A549 (cell line): ENCODE data around the gene PPP6R1.

Experiments
- CHD2 ChIP-seq: fragments of 150-350 bp; IDR thresholded peaks from 2 replicates; pipeline ENCODE4 v1.6.1; 2014; ENCODE audit warnings: low read length; ENCODE audit not compliant: partially characterized antibody
- CTCF ChIP-seq: fragments of >200 bp; sonication (Bioruptor Twin); formaldehyde crosslinking; IDR thresholded peaks from 3 replicates; pipeline ENCODE4 v1.5.1; 2016
- EP300 ChIP-seq, 2 experiments: fragments of >200 bp; sonication (Bioruptor Twin); formaldehyde crosslinking; IDR thresholded peaks; 2 replicates in 1 of 2; 3 replicates in 1 of 2; pipeline ENCODE4 v1.6.1; 2016 to 2017
- HDAC2 ChIP-seq: fragments of 200-600 bp; sonication (generic); IDR thresholded peaks from 2 replicates; pipeline ENCODE4 v1.6.1; 2016
- MAX ChIP-seq: IDR thresholded peaks from 2 replicates; pipeline ENCODE4 v1.6.1; 2012
- PBX3 ChIP-seq: IDR thresholded peaks from 2 replicates; pipeline ENCODE4 v1.6.1; 2012
- RAD21 ChIP-seq, 2 experiments: fragments of >200 bp in 1 of 2; sonication (Bioruptor Twin) in 1 of 2; formaldehyde crosslinking in 1 of 2; IDR thresholded peaks in 1 of 2; conservative IDR thresholded peaks in 1 of 2; 2 replicates in 1 of 2; 3 replicates in 1 of 2; pipeline ENCODE4 v1.6.1; 2012 to 2018; ENCODE audit warnings: inconsistent platforms in 1 of 2
- RFX5 ChIP-seq: fragments of 450-650 bp; IDR thresholded peaks from 2 replicates; pipeline ENCODE4 v1.7.1; 2014; ENCODE audit warnings: antibody characterized with exemption, mild to moderate bottlenecking, moderate library complexity
- USF2 ChIP-seq: fragments of 450-650 bp; IDR thresholded peaks from 2 replicates; pipeline ENCODE4 v1.6.1; 2014; ENCODE audit warnings: antibody characterized with exemption
- ZNF302 ChIP-seq: fragments of 250-450 bp; sonication (Bioruptor Pico); IDR thresholded peaks from 2 replicates; pipeline ENCODE4 v1.9.0; 2021; ENCODE audit warnings: inconsistent platforms, mild to moderate bottlenecking, moderate library complexity

GRCh38 chr19:55198651-55199050, 60.2 kb downstream of the PPP6R1 start:
- TF ChIP-seq USF2 (no peak), EP300 (IDR thresholded peaks at IDR 0.05) (no peak), HDAC2 (no peak), CHD2 (no peak), CTCF (no peak), PBX3 (no peak), MAX (no peak), RFX5 (no peak), ZNF302 (CRISPR knock-in tag) (no peak), RAD21 (conservative IDR thresholded peaks at IDR 0.05 in 1 of 2, IDR thresholded peaks at IDR 0.05 in 1 of 2) (no peak)
